Astrocyte (in vitro differentiated cells and primary cell): ENCODE measurements around the gene MRI1. TPM values are rescaled to one million over a fixed set of nuclear protein-coding genes. Genes with fewer than 3 reads are reported as not detected.

Experiments used
- DNase-seq: peaks from one replicate; pipeline ENCODE4 v3.0.0-alpha.2; 2010; ENCODE audit warnings: low read depth
- FAIRE-seq: peaks from 2 replicates; lab custom pipeline; 2011; peaks lifted over from hg19 to GRCh38; lab: Jason Lieb, UNC
- H2AFZ ChIP-seq: 2 replicates; pipeline ENCODE4 v1.6.0; 2012; ENCODE audit warnings: low read depth, low read length, inconsistent platforms
- H3K27ac ChIP-seq: 2 replicates; pipeline ENCODE4 v1.5.1; 2011; ENCODE audit warnings: low read depth, low read length, inconsistent platforms
- H3K27me3 ChIP-seq: 2 replicates; pipeline ENCODE4 v1.6.0; 2011; ENCODE audit warnings: low read length, inconsistent platforms; ENCODE audit not compliant: insufficient read depth
- H3K36me3 ChIP-seq: 2 replicates; pipeline ENCODE4 v1.5.1; 2011; ENCODE audit warnings: low read length, inconsistent platforms; ENCODE audit not compliant: insufficient read depth
- H3K4me1 ChIP-seq: 2 replicates; pipeline ENCODE4 v1.5.1; 2011; ENCODE audit warnings: low read length, inconsistent platforms; ENCODE audit not compliant: insufficient read depth
- H3K4me2 ChIP-seq: 2 replicates; pipeline ENCODE4 v1.6.0; 2012; ENCODE audit warnings: low read length, inconsistent platforms
- H3K4me3 ChIP-seq: 2 replicates; pipeline ENCODE4 v1.5.1; 2011; ENCODE audit warnings: low read depth, mild to moderate bottlenecking, low read length, inconsistent platforms; ENCODE audit not compliant: insufficient read depth
- H3K79me2 ChIP-seq: 2 replicates; pipeline ENCODE4 v1.6.0; 2012; ENCODE audit warnings: mild to moderate bottlenecking, low read length, inconsistent platforms; ENCODE audit not compliant: insufficient read depth
- H3K9ac ChIP-seq: 2 replicates; pipeline ENCODE4 v1.6.0; 2012; ENCODE audit warnings: mild to moderate bottlenecking, low read length, inconsistent platforms
- H3K9me3 ChIP-seq: 2 replicates; pipeline ENCODE4 v1.5.1; 2012; ENCODE audit warnings: low read depth, mild to moderate bottlenecking, low read length, inconsistent platforms; ENCODE audit not compliant: insufficient read depth
- H4K20me1 ChIP-seq: 2 replicates; pipeline ENCODE4 v1.6.0; 2012; ENCODE audit warnings: low read length, inconsistent platforms; ENCODE audit not compliant: insufficient read depth
- H3K27ac Mint-ChIP-seq: one replicate; pipeline ENCODE4 v1.8.0; 2021; ENCODE audit warnings: mild to moderate bottlenecking, mixed read lengths; ENCODE audit not compliant: unreplicated experiment
- H3K27me3 Mint-ChIP-seq: one replicate; pipeline ENCODE4 v1.8.0; 2021; ENCODE audit warnings: low read depth, mixed read lengths; ENCODE audit not compliant: unreplicated experiment
- H3K36me3 Mint-ChIP-seq: one replicate; pipeline ENCODE4 v1.8.0; 2021; ENCODE audit warnings: low read depth, mixed read lengths; ENCODE audit not compliant: unreplicated experiment
- H3K4me1 Mint-ChIP-seq: one replicate; pipeline ENCODE4 v1.8.0; 2021; ENCODE audit warnings: low read depth, mixed read lengths; ENCODE audit not compliant: unreplicated experiment
- H3K4me3 Mint-ChIP-seq: one replicate; pipeline ENCODE4 v1.8.0; 2021; ENCODE audit warnings: mild to moderate bottlenecking, moderate library complexity, mixed read lengths; ENCODE audit not compliant: unreplicated experiment
- H3K9me3 Mint-ChIP-seq: one replicate; pipeline ENCODE4 v1.8.0; 2021; ENCODE audit warnings: mild to moderate bottlenecking, mixed read lengths; ENCODE audit not compliant: unreplicated experiment
- EZH2 ChIP-seq: IDR thresholded peaks from 2 replicates; pipeline ENCODE4 v1.6.1; 2012; ENCODE audit warnings: mild to moderate bottlenecking, low read length, inconsistent platforms; ENCODE audit not compliant: insufficient read depth
- total RNA-seq: library from RNA; stranded (reverse); gene quantifications from 2 replicates; pipeline ENCODE4 v1.2.1, GENCODE V29; 2021
- TF ChIP-seq, protein P1 (sequence below): IDR thresholded peaks from 2 replicates; pipeline ENCODE4 v1.5.1; 2011; ENCODE audit warnings: low read depth, mild to moderate bottlenecking, inconsistent platforms, low read length, moderate library complexity; ENCODE audit not compliant: insufficient read depth

Gene MRI1
- total RNA-seq, 1 donor from 2014 or later: 26.6 TPM

DNA sequence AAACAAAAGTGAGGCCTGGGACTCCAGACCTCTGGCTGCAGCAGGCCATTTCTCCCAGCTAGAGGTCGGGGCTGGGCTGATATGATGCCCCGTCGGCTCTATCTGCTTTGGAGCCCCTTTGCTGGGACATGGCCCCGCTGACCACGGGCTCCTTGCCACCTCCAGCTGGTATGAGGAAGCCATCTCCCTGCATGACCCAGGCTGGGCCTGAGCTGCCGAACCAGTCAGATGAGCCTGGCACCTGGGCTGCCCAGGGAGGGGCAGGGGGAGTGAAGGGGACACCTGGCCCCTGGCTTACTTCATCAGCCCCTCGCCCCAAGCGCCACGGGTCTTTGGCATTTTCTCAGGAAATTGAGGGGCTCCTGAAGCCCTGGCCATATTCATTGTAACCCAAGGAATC lies 38.7 kb downstream of the MRI1 start:
- H3K79me2 ChIP-seq: peaks cover 3% of the 10 kb centered on the region
- H3K36me3 ChIP-seq: peaks cover 5% of the 10 kb centered on the region
- H3K9me3 Mint-ChIP-seq: peaks cover 3% of the 10 kb centered on the region
- no peak overlapping the region for H3K27ac ChIP-seq
- H4K20me1 ChIP-seq: peaks cover 38% of the 10 kb centered on the region
- no peak overlapping the region for H3K27ac Mint-ChIP-seq
- no peak for DNase-seq
- H3K27me3 ChIP-seq: no peaks in the 10 kb centered on the region
- H3K4me1 Mint-ChIP-seq: no peaks in the 10 kb centered on the region
- no peak overlapping the region for H3K4me3 ChIP-seq
- H3K4me3 Mint-ChIP-seq: no peak overlapping the region
- H3K4me1 ChIP-seq: no peaks in the 10 kb centered on the region
- H3K4me2 ChIP-seq: no peak overlapping the region
- no peaks in the 10 kb centered on the region for H3K27me3 Mint-ChIP-seq
- no peak overlapping the region for H3K9ac ChIP-seq
- peaks cover 8% of the 10 kb centered on the region for H3K36me3 Mint-ChIP-seq
- H2AFZ ChIP-seq: no peak overlapping the region
- TF ChIP-seq, protein P1, sequence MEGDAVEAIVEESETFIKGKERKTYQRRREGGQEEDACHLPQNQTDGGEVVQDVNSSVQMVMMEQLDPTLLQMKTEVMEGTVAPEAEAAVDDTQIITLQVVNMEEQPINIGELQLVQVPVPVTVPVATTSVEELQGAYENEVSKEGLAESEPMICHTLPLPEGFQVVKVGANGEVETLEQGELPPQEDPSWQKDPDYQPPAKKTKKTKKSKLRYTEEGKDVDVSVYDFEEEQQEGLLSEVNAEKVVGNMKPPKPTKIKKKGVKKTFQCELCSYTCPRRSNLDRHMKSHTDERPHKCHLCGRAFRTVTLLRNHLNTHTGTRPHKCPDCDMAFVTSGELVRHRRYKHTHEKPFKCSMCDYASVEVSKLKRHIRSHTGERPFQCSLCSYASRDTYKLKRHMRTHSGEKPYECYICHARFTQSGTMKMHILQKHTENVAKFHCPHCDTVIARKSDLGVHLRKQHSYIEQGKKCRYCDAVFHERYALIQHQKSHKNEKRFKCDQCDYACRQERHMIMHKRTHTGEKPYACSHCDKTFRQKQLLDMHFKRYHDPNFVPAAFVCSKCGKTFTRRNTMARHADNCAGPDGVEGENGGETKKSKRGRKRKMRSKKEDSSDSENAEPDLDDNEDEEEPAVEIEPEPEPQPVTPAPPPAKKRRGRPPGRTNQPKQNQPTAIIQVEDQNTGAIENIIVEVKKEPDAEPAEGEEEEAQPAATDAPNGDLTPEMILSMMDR: no peak
- no peak for TF ChIP-seq EZH2
- no peak for FAIRE-seq
- no peaks in the 10 kb centered on the region for H3K9me3 ChIP-seq

DNA sequence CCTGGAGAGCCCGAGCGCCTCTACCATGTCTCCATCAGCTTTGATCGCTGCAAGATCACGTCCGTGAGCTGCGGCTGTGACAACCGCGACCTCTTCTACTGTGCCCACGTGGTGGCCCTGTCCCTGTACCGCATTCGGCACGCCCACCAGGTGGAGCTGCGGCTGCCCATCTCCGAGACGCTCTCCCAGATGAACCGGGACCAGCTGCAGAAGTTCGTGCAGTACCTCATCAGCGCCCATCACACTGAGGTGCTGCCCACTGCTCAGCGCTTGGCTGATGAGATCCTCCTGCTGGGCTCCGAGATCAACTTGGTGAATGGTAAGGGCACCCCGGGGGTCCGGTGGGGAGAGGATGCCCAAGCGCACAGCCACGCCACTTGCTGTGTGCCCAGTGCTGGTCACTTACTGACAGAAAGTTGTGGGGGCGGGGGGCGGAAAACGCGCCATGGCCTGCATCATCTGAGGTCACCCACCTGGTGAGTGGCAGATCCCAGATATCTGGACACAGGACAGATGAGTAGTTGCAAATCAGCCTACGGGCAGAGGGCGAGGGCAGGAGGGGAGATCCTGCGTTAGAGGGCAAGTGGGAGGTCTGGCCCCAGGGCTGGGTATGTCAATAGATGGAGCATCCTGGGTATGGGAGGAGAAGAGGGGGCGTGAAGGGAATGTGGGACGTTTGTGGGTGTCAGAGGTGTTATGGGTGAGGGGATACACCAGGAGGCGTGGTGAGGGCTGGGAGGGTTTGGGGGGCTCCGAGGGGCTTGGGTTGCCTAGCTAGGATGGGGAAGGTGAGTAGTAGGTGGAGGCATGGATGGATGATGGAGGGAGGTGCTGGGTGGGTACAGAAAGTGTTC lies 40.7 kb downstream of the MRI1 start:
- H3K36me3 Mint-ChIP-seq: peaks cover 16% of the 10 kb centered on the region

More for the DNA sequence above, 40.7 kb downstream of the MRI1 start:
- no peaks in the 10 kb centered on the region for H3K79me2 ChIP-seq
- no peaks in the 10 kb centered on the region for H3K4me1 ChIP-seq
- no peak for DNase-seq
- H2AFZ ChIP-seq: no peak overlapping the region
- Mint-ChIP-seq H3K27me3 (no peaks in the 10 kb centered on the region), H3K9me3 (peaks cover 3% of the 10 kb centered on the region), H3K27ac (no peak overlapping the region), H3K4me1 (no peaks in the 10 kb centered on the region), H3K4me3 (no peak overlapping the region)
- H3K9ac ChIP-seq: no peak overlapping the region
- peaks cover 33% of the 10 kb centered on the region for H4K20me1 ChIP-seq
- H3K4me2 ChIP-seq: no peak overlapping the region
- H3K4me3 ChIP-seq: no peak overlapping the region
- H3K9me3 ChIP-seq: no peaks in the 10 kb centered on the region
- no peak for TF ChIP-seq EZH2
- TF ChIP-seq, protein P1: no peak
- FAIRE-seq: no peak
- peaks cover 6% of the 10 kb centered on the region for H3K36me3 ChIP-seq
- no peaks in the 10 kb centered on the region for H3K27me3 ChIP-seq
- no peak overlapping the region for H3K27ac ChIP-seq
